ENCODE results near the gene WWTR1. TPM values are rescaled to one million over a fixed set of nuclear protein-coding genes. Genes with fewer than 3 reads are reported as not detected.

WWTR1 gene
- total and polyA plus RNA-seq, 2 of the 8 experiments (the other 6 are each of a cell fraction or from before 2014, with no cell fraction given), result 15.7 to 18.6 TPM

DNA sequence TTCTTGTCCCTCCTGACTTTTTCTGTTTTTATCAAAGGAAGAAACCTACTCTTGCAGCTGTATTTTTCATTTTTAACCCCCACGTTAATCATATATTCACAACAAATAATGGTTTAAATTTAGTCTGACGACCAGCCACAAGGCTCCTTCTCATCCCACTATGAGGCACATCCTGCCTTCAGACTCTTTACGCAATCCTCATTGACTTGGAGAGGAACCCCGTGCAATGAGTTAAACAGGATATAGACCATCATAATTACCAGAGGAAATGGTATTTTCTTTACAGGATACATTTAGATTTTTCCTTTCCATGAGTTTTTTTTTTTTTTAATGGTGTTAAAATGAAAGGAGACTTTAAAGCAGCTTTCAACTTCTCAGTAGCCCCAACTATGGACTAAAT, 68.5 kb downstream of the WWTR1 start:
- Histone ChIP-seq H3K79me1 (ENCODE audit: low read depth, low read length) (peaks cover 3% of the 10 kb centered on the region; the same call in 1 of the 2 replicates), H3K27ac (ENCODE audit: low read depth, low read length) (no peak overlapping the region), H3K56ac (replicated peaks; ENCODE audit: insufficient read length, low read depth, low read length) (no peak overlapping the region), H3K23me2 (ENCODE audit: low read depth, low read length) (no peaks in the 10 kb centered on the region), H3K14ac (ENCODE audit: insufficient read length) (no peak overlapping the region), H3K36me3 (ENCODE audit: control insufficient read depth in 2 of 4, insufficient read depth in 4 of 4, low read length in 3 of 4) (no peaks in the 10 kb centered on the region), H3K4ac (replicated peaks; ENCODE audit: insufficient read length, low read depth, low read length) (no peak overlapping the region), H3K9ac (replicated peaks in 1 of 4; ENCODE audit: extremely low read depth in 1 of 4, low read depth in 3 of 4, low read length in 3 of 4) (no peak overlapping the region), H2AFZ (ENCODE audit: low read length) (no peak overlapping the region), H3K9me3 (ENCODE audit: insufficient read depth in 2 of 2, low read depth in 1 of 2, low read length in 1 of 2) (no peaks in the 10 kb centered on the region), H3K27me3 (replicated peaks in 1 of 4; ENCODE audit: control insufficient read depth in 3 of 4, extremely low read depth in 1 of 4, insufficient read depth in 3 of 4, low read length in 3 of 4) (no peaks in the 10 kb centered on the region), H3K79me2 (ENCODE audit: control insufficient read depth in 1 of 2, insufficient read depth in 2 of 2, low read length in 2 of 2) (peaks cover 0 to 10% of the 10 kb centered on the region in 2 experiments; a peak in 1 of 4 replicates), H4K5ac (ENCODE audit: insufficient read length, low read depth, low read length) (no peak overlapping the region), H4K20me1 (replicated peaks in 1 of 2; ENCODE audit: control insufficient read depth in 1 of 2, insufficient read depth in 2 of 2, low read length in 2 of 2) (no peaks in the 10 kb centered on the region), H2BK15ac (ENCODE audit: low read length) (no peak overlapping the region), H2BK120ac (replicated peaks; ENCODE audit: low read depth, low read length) (no peak overlapping the region), H3K4me3 (ENCODE audit: extremely low read depth in 1 of 4, insufficient read depth in 2 of 4, low read depth in 3 of 4, low read length in 4 of 4) (no peak overlapping the region), H4K91ac (replicated peaks; ENCODE audit: insufficient read length, low read length) (no peak overlapping the region), H3K4me1 (replicated peaks in 1 of 4; ENCODE audit: control insufficient read depth in 3 of 4, insufficient read depth in 4 of 4, low read length in 3 of 4) (peaks cover 0 to 4% (median 0%) of the 10 kb centered on the region in 4 experiments; a peak in 3 of 7 replicates), H2BK20ac (ENCODE audit: low read length) (no peak overlapping the region), H2BK5ac (ENCODE audit: low read depth, low read length) (no peak overlapping the region), H2BK12ac (ENCODE audit: low read depth, low read length) (no peak overlapping the region), H3K4me2 (ENCODE audit: insufficient read depth in 1 of 2, low read depth in 2 of 2, low read length in 2 of 2) (no peak overlapping the region), H2AK5ac (ENCODE audit: low read depth, low read length) (no peak overlapping the region), H3K23ac (ENCODE audit: insufficient read length) (no peak overlapping the region), H4K8ac (ENCODE audit: extremely low read depth, insufficient read depth, low read length) (no peak overlapping the region), H3K18ac (ENCODE audit: extremely low read depth, low read length) (no peak overlapping the region)
- WGBS, 2 experiments (ENCODE audit: extremely low coverage in 1 of 2, insufficient coverage in 1 of 2, insufficient read length in 1 of 2, insufficient replicate concordance in 2 of 2, low coverage in 1 of 2, low lambda C conversion rate in 2 of 2, missing lambda C conversion rate in 1 of 2), result 83% methylated on average over 4 of the region's 4 CpGs; no CpG with 5 or more reads in 1 of the 2 experiments
- TF ChIP-seq E2F6 (IDR thresholded peaks at IDR 0.05) (no peak), POLR2A (IDR thresholded peaks at IDR 0.05; ENCODE audit: control extremely low read depth in 1 of 2, low read depth in 2 of 2, low read length in 2 of 2) (no peak), ZNF274 (IDR thresholded peaks at IDR 0.05; ENCODE audit: borderline replicate concordance, extremely low read depth, low read length) (no peak), JUND (IDR thresholded peaks at IDR 0.05; ENCODE audit: low read length) (no peak)
- TF ChIP-seq, protein P1, sequence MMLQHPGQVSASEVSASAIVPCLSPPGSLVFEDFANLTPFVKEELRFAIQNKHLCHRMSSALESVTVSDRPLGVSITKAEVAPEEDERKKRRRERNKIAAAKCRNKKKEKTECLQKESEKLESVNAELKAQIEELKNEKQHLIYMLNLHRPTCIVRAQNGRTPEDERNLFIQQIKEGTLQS (IDR thresholded peaks at IDR 0.05; ENCODE audit: insufficient read depth, low read depth, low read length), result no peak
- ChIA-PET CTCF (ENCODE audit: partially characterized antibody) (interaction anchor here (0.9 to 1.3 kb wide), 3 partner anchors 59 to 77 kb away, joined by 3 to 4 read pairs (median 3); partner anchors contain the start of gene WWTR1), POLR2A (ENCODE audit: partially characterized antibody) (no interaction called here)
- no peak for DNase-seq (ENCODE audit: low read depth in 1 of 2, low spot score in 2 of 2)
- no peak for FAIRE-seq
